GM18873 (cell line): Measurements from ENCODE around the gene KBTBD12.
"Not testable (repeated sequence)": the region's sequence is repeated elsewhere in the genome, so short reads cannot be mapped to it uniquely, and the experiment has no call there.

Experiments used
- ATAC-seq: cut with Tn5 transposase; IDR thresholded peaks from one replicate; pipeline ENCODE4 v1.9.1; 2021; ENCODE audit warnings: mild to moderate bottlenecking, moderate library complexity, moderate number of reproducible peaks; ENCODE audit not compliant: unreplicated experiment, low FRiP score

Gene KBTBD12

GRCh38 chr3:127915115-127915936 is at the start of gene KBTBD12:
TSS of gene KBTBD12 (plus strand) at chr3:127915232. CDS start at chr3:127923062, 7,830 bp downstream.
- no peak for ATAC-seq

- ATAC-seq, result no peak
Measured at GRCh38 chr3:127865941-127866340, 49.1 kb upstream of the KBTBD12 start.

GRCh38 chr3:127867412-127867811 is 47.6 kb upstream of the KBTBD12 start:
- ATAC-seq, result no peak

- ATAC-seq, result no peak
Measured at GRCh38 chr3:127867986-127868385, 47.0 kb upstream of the KBTBD12 start.

DNA sequence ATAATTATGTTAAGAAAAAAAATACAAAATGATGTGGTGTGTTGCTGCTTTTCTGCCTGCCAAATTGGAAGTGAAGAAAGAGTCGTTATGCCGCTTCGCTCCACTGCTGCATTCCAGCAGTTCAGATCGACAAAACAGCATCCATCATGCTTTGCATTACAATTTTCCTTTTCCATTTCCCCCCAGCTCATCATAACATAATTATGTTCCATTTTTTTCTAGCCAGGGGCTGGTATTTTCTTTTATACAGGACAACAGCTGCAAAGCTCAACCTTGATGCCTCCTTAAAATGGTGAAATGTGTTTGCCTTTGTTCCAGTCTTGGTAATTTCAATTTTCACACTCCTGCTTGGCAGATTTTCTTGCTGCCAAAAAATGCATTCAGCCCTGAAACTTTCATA is 44.9 kb upstream of the KBTBD12 start:
- no peak for ATAC-seq

DNA sequence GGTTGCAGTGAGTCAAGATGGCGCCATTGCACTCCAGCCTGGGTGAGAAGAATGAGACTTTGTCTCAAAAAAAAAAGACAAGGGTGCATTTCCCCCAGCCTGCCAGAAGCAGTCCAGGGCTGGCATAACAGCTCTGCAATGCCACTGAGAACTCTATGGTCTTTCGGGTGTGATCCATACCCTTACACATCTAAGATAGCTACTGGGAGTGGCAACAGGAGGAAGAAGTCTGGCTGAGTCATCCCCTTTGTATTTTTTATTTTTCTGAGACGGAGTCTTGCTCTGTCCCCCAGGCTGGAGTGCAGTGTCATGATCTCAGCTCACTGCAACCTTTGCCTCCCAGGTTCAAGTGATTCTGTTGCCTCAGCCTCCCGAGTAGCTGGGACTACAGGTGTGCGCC is 40.9 kb upstream of the KBTBD12 start:
- not testable (repeated sequence) for ATAC-seq

DNA sequence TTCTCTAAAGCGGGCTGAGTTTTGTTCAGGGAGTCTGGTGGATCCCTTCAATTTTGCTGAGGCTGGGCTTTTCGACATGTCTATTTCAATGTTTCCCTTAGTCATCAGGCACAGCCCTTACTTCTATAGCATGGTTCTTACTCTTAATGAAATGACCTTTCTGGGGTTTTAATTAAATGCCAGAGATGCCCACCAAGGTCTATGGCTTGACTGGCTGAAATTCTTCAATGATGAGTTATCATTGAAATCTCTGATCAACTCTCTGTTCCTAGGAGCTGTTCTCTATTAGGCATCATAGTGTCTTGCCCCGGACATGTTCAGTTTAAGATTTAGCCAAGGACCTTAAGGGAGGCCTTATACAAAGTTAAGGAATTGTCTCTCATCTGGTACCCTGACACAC is 33.4 kb upstream of the KBTBD12 start:
- no peak for ATAC-seq

DNA sequence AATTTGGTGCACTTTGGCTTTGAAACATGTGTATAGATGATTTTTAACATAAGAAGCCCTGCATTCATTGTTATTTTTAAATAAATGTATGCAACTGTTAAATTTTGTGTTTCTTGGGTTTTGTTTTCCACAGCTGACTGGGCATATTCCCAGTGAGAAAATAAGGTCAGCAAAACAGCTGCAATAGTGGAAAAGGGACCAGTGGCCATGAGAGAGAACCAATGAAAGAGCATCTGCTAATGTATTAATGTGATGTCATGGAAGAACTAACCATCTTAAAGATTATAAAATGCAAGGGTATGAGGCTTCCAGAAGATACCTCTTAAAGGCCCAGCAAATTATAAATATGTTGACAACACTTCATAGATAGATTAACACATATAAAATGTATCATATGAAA is 31.0 kb upstream of the KBTBD12 start:
- no peak for ATAC-seq

GRCh38 chr3:127886231-127886955 is 28.6 kb upstream of the KBTBD12 start:
- no peak for ATAC-seq

DNA sequence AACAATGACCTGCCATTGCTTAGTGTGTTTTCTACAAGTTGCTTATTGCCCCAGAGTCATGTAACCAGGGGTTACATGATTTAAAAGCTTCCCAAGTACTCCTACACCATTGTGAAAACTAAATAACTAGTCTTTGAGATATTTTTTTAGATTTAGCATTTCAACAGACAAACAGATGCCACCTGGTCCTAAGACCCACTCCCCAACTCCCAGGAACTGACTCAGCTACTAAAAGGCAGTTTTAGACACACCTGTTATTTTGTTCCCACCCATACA is 28.1 kb upstream of the KBTBD12 start:
- ATAC-seq, result no peak

GRCh38 chr3:127887321-127887720 is 27.7 kb upstream of the KBTBD12 start:
- no peak for ATAC-seq

- ATAC-seq, result no peak
Measured at GRCh38 chr3:127888156-127888555, 26.9 kb upstream of the KBTBD12 start.

DNA sequence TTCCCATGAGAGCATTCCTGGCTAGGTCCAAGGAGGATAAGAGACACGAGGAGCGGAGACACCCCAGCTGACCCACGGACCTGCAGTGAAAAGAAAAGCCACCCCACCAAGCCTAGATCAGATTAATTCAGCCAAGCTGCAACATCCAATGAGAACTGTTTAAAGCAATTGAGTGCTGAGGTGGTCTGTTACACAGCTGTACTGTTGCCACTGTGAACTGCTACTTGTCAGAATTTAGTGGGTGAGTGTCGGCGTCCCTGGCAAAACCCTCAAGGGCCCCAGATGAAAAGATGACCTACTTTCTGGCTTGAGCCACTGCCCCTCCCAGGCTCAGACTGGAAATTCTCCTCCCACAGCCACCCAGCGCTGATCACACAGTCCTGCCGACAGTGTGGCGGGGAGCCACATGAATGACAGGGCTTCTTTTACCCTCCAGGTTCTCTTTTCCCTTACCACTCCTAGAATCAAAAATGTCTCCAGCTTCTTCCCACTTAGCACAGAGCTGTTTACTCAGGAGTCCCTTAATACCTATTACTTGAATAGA is 26.4 kb upstream of the KBTBD12 start:
- ATAC-seq, result no peak

DNA sequence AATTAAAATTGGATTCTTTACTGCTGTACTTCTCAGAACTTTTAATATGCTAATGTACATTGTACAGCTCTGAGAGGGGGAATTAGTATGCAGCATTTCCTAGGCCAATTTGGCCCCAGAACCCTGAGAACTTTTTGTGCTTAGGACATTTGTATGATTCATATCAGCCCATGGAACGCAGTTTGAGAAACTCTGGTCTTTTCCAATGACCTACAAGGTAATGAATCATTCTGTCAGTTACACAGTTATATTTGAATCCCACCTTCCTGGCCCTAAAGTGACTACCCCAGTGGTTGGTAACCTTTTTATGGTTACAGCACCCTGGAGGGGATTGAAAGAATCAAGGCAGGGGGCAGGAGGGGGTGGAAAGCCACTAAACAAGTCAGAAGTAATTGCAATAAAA is 25.6 kb upstream of the KBTBD12 start:
- no peak for ATAC-seq

DNA sequence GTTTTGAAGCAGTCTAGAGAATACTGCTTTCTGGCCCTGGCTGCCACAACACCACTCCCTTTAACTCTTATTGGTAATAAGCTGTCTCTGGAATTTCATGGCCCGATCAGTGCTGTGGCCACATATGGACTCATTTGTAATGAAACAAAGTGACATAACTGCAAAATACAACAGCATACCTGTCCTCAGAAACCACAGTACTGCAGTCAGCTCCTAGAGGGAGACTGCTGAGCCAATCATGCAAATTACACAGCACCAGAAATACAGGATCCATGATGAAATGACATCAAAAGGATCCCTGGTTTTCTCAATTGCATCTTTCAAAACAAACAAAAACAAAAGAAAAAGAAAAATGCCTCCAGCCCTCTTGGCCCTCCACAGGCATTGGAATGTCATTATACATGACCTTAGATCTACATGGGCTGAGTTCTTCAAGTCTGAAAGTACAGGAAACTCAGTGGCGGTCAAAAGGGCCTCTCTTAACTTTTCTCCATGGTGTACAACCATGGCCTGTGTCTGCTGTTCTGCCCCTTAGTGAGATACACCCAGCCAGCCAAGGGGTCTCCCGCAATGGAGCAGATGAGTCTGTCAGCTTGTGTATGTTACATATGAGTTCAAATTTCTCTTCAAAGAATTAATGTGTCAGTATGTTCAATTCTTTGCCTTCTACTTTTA is 24.9 kb upstream of the KBTBD12 start:
- no peak for ATAC-seq

DNA sequence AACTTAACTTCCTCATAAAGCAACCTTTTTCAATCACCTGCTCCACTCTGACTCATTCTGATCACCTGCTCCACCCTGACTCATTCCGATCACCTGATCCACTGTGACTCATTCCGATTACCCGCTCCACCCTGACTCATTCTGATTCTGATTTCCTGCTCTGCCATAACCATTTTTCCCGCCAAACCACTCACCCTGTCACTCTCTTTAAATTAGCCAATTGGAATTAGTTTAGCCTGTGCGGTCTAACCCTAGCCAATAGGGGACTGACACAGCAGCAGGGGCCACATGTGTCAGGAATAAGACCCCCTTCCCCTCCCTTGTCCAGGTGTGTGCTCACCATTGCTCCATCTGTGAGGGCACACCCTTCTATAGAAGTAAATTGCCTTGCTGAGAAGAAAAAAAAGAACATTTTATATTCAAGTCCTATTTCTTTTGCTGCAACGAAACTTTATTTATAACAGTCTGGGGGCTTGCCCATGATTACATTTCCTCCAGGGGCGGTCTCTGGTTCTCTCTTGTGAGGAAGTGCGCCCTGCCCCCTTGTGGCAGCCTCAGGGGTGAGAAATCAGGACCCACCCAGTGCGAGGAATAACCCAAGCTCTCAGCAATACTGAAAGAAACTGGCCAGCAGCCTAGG is 24.3 kb upstream of the KBTBD12 start:
- not testable (repeated sequence) for ATAC-seq

GRCh38 chr3:127894481-127894880 is 20.6 kb upstream of the KBTBD12 start:
- no peak for ATAC-seq

DNA sequence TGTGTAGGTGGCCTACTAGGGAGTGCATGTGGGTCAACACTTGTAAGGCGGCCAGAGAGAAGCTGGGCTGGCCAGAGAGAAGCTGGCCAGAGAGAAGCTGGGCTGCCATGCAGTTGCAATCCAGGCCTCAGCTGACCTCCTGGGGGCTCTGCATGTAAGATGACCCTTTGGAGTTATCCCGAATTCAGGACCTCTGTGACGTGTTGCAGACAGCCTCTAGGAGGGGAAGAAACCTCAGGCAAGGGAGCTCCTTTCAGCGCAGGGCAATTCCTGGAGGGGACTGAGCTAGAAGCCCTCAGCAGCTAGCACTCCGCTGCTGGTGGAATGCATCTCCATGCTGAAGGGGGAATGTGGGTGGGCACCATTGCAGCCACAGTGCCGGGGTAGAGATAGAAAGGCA is 15.8 kb upstream of the KBTBD12 start:
- ATAC-seq, result no peak

DNA sequence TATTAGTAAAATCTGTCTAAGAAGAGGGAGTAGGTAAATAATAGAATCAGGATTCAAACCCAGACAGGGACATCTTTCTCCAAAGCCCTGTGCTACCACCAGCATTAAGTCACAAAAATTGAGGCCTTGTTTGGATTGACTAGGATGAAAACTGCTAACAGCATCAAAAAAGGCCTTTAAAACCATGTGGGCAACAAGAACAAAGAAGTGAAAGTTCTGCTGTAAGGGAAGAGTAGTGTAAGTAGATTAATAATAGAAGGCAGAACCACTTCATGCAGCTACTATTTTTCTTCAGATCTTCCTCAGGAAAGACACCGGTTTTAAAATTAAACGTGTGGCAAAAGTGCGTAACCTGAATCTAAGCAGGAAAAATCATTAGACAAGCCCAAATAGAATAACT is 15.3 kb upstream of the KBTBD12 start:
- no peak for ATAC-seq

DNA sequence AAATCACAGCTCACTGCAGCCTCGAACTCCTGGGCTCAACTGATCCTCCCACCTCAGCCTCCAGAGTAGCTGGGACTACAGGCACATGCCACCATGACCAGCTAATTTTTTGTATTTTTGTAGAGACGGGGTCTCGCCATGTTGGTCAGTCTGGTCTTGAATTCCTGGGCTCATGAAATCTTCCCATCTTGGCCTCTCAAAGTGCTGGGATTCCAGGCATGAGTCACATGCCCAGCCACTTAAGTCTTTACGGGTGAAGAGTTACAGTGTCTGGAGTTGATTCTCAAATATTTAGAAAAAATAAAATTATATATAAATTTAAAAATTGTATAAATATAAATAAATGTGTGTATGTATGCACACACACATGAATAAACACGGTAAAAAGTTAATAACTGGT is 14.5 kb upstream of the KBTBD12 start:
- ATAC-seq, result no peak

GRCh38 chr3:127902486-127902885 is 12.5 kb upstream of the KBTBD12 start:
- ATAC-seq, result no peak
